Left ventricle myocardium inferior (tissue), 1 donor: ENCODE data around the gene TMEM114. TPM values are rescaled to one million over a fixed set of nuclear protein-coding genes. Genes with fewer than 3 reads are reported as not detected.

ENCODE experiments used
- DNase-seq: peaks from one replicate; pipeline ENCODE4 v3.0.0-alpha.2; 2020
- H3K27ac ChIP-seq: fragments of 200-600 bp; replicated peaks from 2 replicates; pipeline ENCODE4 v1.8.0; 2021
- H3K27me3 ChIP-seq: fragments of 200-600 bp; 2 replicates; pipeline ENCODE4 v1.8.0; 2021; ENCODE audit warnings: low read depth
- H3K36me3 ChIP-seq: fragments of 200-600 bp; 2 replicates; pipeline ENCODE4 v1.8.0; 2021
- H3K4me1 ChIP-seq: fragments of 200-600 bp; 2 replicates; pipeline ENCODE4 v1.8.0; 2021
- H3K4me3 ChIP-seq: fragments of 200-600 bp; 2 replicates; pipeline ENCODE4 v1.8.0; 2021; ENCODE audit warnings: mild to moderate bottlenecking, moderate library complexity
- H3K9me3 ChIP-seq: fragments of 200-600 bp; replicated peaks from 2 replicates; pipeline ENCODE4 v1.8.0; 2021
- CTCF ChIP-seq: fragments of 200-600 bp; IDR thresholded peaks from 2 replicates; pipeline ENCODE4 v1.8.0; 2021; ENCODE audit warnings: antibody characterized with exemption, mild to moderate bottlenecking, borderline replicate concordance
- intact Hi-C: fragments of 100-400 bp; cut with micrococcal nuclease; formaldehyde crosslinking; loops from one replicate; pipeline ENCODE4 v1.11.0; 2022
- total RNA-seq: library from RNA; stranded (reverse); fragmentation: NEBNext Ultra II Directional; extraction: Animal tissue kit (Norgen Biotek cat#: 25700); gene quantifications from one replicate; pipeline ENCODE4 v1.2.1, GENCODE V29; 2021
- donor health status: DM: no; HTN: yes; CAD: no; lungs with severe emphysema.

TMEM114 gene
- total RNA-seq, 1 donor from 2014 or later, result not detected

DNA sequence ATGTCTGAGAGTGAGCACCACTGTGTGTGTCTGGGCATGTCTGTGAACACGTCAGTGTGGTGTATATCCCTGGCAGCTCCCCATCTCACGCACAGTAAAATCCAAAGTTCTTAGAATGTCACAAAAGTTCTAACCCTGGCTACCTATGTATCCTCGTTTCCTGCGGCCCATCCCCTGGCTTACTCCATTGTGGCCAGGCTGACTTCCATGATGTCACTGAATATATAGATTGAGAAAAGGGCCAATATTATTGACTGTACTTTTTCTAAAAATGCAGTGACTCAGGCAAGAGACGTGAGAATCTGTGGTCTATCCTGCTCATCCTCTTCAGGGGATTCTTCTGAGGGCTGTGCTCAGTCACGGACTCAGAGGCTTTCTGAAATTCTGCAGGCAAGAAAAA lies 30.2 kb upstream of the TMEM114 start:
- Histone ChIP-seq H3K27ac (no peak overlapping the region), H3K4me1 (peaks cover 30% of the 10 kb centered on the region), H3K9me3 (no peaks in the 10 kb centered on the region), H3K27me3 (peaks cover 9% of the 10 kb centered on the region), H3K36me3 (peaks cover 3% of the 10 kb centered on the region), H3K4me3 (no peak overlapping the region)
- no peak for TF ChIP-seq CTCF
- DNase-seq, result no peak
- intact Hi-C loops, result no loop called here

GRCh38 chr16:8619671-8620370 lies 29.5 kb upstream of the TMEM114 start:
- intact Hi-C loops, result no loop called here
- peaks cover 14% of the 10 kb centered on the region for H3K27me3 ChIP-seq
- no peak for DNase-seq

GRCh38 chr16:8614435-8615029 lies 24.2 kb upstream of the TMEM114 start:
- no peak for DNase-seq
- Histone ChIP-seq H3K4me3 (no peak overlapping the region), H3K27me3 (peaks cover 46% of the 10 kb centered on the region), H3K27ac (no peak overlapping the region), H3K9me3 (no peaks in the 10 kb centered on the region), H3K4me1 (no peaks in the 10 kb centered on the region), H3K36me3 (no peaks in the 10 kb centered on the region)
- intact Hi-C loops, result no loop called here
- no peak for TF ChIP-seq CTCF

More at GRCh38 chr16:8619671-8620370, 29.5 kb upstream of the TMEM114 start:
- no peak for TF ChIP-seq CTCF
- Histone ChIP-seq H3K4me1 (peaks cover 30% of the 10 kb centered on the region), H3K27ac (no peak overlapping the region), H3K4me3 (no peak overlapping the region), H3K9me3 (no peaks in the 10 kb centered on the region), H3K36me3 (no peaks in the 10 kb centered on the region)

GRCh38 chr16:8611886-8612600 lies 21.7 kb upstream of the TMEM114 start:
- H3K4me1 ChIP-seq, result no peaks in the 10 kb centered on the region
- no peak overlapping the region for H3K27ac ChIP-seq
- H3K27me3 ChIP-seq, result peaks cover 70% of the 10 kb centered on the region
- H3K9me3 ChIP-seq, result no peaks in the 10 kb centered on the region
- no peak overlapping the region for H3K4me3 ChIP-seq
- DNase-seq, result no peak
- intact Hi-C loops, result no loop called here
- no peaks in the 10 kb centered on the region for H3K36me3 ChIP-seq
- TF ChIP-seq CTCF, result no peak

DNA sequence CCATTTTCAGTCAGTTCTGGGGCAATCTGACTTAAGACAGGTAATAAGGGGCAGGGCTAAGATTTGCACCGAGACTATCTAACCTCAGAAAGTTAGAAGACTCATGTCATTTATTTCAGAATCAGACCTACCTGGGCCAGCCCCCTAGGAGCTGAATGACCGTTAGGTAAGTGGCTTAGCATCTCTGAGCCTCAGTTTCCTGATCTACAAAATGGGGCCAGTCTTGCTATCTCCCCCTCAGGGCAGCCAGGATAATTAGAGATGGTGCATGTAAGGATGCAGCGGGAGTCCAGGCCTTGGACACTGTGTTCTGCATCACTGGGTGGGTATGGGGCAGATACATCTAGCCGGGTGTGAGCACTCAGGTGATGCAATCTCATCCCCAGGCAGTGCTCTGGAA lies 20.8 kb upstream of the TMEM114 start:
- no peaks in the 10 kb centered on the region for H3K36me3 ChIP-seq
- peaks cover 70% of the 10 kb centered on the region for H3K27me3 ChIP-seq
- H3K4me3 ChIP-seq, result no peak overlapping the region

More for the DNA sequence above, 20.8 kb upstream of the TMEM114 start:
- H3K27ac ChIP-seq, result no peak overlapping the region
- H3K4me1 ChIP-seq, result no peaks in the 10 kb centered on the region
- no peaks in the 10 kb centered on the region for H3K9me3 ChIP-seq
- no peak for DNase-seq
- no peak for TF ChIP-seq CTCF
- intact Hi-C loops, result no loop called here
